HL-60 (cell line): Measurements from ENCODE around the gene EFNA2.

Experiments used
- CTCF ChIP-seq: IDR thresholded peaks from one replicate; pipeline ENCODE4 v1.5.1; 2011; ENCODE audit warnings: low read length, control low read depth, inconsistent platforms; ENCODE audit not compliant: insufficient read depth
- POLR2AphosphoS5 ChIP-seq: IDR thresholded peaks from 2 replicates; pipeline ENCODE4 v1.6.1; 2012; ENCODE audit warnings: low read depth
- TF ChIP-seq, protein P1 (sequence below): IDR thresholded peaks from 2 replicates; pipeline ENCODE4 v1.6.1; 2012; ENCODE audit warnings: low read depth; ENCODE audit not compliant: insufficient replicate concordance

DNA sequence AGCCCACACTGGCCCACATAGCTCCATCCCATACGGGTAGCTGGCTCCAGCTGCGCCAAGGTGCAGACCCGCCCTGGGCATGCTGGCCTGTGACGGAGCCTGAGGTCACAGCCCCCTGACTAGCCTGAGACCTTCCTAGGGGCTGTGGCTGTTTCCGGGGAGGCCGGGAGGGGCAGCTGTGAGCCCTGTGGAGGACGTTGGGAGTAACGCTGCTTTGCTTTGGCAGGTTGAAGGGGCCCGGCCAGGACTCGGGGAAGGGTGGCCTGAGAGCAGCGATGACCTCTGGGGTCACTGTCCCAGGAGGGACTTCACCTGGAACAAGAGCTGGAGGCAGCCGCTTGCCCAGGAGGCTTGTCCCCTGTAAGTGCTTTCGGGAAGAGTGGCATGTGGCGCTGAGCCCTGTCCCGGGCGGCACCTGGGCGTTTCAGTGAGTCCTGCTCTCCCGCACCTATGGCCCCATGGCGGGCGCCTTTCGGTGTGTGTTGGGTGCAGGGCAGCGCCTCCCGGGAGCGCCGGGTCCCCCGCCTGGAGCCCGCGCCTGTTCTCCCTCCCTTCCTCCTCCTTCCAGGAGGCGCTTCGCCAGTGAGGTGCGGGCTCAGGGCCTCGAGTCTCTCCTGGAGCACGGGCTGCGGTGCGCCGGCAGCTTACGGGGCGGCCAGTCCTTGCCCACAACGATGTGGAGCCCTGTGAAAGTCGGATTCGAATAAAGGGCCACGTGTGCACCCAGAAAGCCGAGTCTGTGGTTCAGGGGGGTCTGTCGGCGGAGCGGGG, 11.4 kb upstream of the EFNA2 start:
- TF ChIP-seq CTCF: no peak
- no peak for TF ChIP-seq POLR2AphosphoS5
- TF ChIP-seq, protein P1, sequence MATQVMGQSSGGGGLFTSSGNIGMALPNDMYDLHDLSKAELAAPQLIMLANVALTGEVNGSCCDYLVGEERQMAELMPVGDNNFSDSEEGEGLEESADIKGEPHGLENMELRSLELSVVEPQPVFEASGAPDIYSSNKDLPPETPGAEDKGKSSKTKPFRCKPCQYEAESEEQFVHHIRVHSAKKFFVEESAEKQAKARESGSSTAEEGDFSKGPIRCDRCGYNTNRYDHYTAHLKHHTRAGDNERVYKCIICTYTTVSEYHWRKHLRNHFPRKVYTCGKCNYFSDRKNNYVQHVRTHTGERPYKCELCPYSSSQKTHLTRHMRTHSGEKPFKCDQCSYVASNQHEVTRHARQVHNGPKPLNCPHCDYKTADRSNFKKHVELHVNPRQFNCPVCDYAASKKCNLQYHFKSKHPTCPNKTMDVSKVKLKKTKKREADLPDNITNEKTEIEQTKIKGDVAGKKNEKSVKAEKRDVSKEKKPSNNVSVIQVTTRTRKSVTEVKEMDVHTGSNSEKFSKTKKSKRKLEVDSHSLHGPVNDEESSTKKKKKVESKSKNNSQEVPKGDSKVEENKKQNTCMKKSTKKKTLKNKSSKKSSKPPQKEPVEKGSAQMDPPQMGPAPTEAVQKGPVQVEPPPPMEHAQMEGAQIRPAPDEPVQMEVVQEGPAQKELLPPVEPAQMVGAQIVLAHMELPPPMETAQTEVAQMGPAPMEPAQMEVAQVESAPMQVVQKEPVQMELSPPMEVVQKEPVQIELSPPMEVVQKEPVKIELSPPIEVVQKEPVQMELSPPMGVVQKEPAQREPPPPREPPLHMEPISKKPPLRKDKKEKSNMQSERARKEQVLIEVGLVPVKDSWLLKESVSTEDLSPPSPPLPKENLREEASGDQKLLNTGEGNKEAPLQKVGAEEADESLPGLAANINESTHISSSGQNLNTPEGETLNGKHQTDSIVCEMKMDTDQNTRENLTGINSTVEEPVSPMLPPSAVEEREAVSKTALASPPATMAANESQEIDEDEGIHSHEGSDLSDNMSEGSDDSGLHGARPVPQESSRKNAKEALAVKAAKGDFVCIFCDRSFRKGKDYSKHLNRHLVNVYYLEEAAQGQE: no peak
